SKM-1 (cell line): ENCODE measurements around the gene HBQ1.
"Not testable (repeated sequence)": the region's sequence is repeated elsewhere in the genome, so short reads cannot be mapped to it uniquely, and the experiment has no call there.

Source experiments
- DNase-seq: peaks from one replicate; lab custom pipeline; 2025; ENCODE audit not compliant: unreplicated experiment; lab: John Stamatoyannopoulos, UW

Gene HBQ1

DNA sequence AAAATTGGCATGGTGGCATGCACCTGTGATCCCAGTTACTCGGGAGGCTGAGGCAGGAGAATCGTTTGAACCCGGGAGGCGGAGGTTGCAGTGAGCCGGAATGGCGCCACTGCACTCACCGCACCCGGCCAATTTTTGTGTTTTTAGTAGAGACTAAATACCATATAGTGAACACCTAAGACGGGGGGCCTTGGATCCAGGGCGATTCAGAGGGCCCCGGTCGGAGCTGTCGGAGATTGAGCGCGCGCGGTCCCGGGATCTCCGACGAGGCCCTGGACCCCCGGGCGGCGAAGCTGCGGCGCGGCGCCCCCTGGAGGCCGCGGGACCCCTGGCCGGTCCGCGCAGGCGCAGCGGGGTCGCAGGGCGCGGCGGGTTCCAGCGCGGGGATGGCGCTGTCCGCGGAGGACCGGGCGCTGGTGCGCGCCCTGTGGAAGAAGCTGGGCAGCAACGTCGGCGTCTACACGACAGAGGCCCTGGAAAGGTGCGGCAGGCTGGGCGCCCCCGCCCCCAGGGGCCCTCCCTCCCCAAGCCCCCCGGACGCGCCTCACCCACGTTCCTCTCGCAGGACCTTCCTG, at the start of gene HBQ1:
TSS of gene HBQ1 (plus strand) at position 359 of the 575 bp plus-strand sequence. CDS start at position 387, 28 bp downstream.
- DNase-seq = no peak

GRCh38 chr16:130533-131173, 49.6 kb upstream of the HBQ1 start:
- no peak for DNase-seq

DNA sequence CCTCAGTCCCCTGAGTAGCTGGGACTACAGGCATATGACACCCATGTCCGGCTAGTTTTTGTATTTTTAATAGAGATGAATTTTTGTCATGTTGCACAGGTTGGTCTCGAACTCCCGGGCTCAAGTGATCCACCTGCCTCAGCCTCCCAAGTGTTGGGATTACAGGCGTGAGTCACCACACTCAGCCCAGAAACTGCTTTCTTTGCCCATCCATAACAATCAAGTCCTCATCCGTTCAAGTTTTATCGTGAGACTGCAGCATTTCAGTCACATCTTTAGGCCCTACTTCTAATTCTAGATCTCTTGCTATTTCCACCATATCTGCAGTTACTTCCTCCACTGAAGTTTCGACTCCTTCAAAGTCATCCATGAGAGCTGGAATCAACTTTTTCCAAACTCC, 48.1 kb upstream of the HBQ1 start:
- no peak for DNase-seq

DNA sequence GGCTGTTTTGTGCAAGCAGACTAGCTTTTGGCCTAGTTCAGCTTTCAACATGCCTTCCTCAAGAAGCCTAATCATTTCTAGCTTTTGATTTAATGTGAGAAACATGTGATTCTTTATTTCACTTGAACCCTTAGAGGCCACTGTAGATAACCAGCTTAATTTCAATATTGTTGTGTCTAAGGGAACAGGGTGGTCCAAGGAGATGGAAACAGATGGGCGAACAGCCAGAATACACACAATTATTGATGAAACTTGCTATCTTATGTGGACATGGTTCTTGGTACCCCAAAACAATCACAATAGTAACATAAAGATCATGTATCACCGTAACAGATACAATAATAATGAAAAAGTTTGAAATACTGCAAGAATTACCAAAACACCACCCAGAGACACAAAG, 46.5 kb upstream of the HBQ1 start:
- DNase-seq = no peak

GRCh38 chr16:138049-138417, 42.2 kb upstream of the HBQ1 start:
- DNase-seq = no peak

DNA sequence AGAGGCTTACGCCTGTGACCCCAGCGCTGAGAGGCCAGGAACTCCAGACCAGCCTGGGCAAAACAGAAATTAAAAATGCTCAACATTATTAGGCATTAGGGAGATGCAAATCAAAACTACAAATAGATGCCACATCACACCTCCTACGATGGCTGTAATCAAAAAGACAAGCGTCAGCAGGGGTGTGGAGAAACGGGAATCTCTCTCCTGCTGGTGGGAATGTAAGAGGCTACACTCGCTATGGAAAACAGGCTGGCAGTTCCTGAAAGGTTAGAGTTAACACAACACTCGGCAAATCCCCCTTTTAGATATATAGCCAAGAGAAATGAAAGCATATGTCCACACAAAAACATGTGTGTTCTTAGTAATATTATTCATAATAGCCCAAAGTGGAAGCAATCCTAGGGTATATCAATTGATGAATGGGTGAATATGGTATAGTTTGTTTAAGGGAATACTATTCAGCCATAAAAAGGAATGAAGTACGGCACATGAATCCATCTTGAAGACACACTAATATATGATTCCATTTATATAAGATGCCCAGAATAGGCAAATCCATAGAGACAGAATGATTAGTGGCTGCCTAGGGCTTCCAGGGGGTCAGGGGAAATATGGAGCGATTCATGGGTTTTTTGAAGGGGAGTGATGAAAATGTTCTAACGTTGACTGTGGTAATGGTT, 39.9 kb upstream of the HBQ1 start:
- no peak for DNase-seq

DNA sequence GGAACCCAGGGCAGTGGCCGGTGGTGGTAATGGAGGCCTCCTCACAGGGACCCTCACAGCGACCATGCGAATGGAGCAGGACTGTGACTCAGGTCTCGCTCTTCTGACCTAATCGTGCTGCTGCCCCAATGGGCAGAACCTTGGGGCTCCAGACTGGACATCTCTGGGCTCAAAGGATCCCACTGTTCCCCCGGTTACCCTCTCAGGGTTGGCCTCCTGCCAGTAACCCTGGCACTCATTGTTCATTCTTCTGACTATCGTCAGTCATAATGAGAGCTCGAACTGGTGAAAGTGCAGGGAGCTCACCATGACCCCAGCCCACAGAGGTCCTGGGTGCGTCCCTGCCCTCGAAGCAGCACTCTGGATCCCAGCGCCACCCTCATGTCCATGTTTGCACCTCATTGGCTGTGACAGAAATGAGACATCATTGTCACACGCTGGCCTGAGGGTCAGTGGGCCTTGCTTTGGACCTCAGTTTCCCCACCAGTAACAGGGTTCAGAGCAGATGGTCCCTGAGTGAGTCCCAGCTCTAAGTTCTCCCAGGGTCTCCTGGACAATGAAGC, 37.8 kb upstream of the HBQ1 start:
- no peak for DNase-seq

DNA sequence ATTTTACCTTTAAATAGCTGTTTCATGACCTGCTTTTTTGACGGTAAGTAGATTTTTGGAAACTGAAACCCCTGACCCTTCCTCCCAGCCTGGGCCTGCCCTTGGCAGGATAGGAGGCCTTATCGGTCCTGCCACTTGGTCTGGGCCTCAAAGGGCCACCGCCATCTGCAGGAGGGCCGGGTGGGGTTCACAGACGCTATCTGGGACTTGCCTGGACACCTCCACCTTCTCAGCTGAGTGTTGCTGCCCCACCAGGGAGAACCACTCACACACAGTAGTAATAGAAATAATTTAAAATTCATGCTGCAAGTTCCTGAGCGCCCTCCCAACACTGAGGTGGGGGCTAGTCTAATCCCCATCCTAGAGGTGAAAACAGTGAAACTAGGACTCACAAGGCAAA, 37.2 kb upstream of the HBQ1 start:
- no peak for DNase-seq

DNA sequence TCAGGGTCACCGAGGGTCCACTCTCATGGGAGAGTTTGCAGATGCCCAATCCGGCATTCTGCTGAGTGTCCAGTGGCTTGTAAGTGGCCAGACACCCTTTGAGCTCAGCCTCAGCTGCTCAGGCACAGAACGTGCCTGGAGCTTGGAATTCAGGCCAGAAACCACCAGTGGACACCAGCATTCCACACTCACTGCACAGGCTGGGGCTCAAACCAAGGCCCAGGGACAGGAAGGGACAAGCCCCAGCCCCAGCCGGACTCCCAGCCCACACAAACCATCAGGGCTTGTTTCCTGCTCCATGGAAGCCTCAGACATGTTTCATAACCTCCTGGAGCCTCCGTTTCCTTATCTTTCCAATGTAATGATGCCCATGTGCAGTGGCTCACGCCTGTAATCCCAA, 36.8 kb upstream of the HBQ1 start:
- DNase-seq = no peak

DNA sequence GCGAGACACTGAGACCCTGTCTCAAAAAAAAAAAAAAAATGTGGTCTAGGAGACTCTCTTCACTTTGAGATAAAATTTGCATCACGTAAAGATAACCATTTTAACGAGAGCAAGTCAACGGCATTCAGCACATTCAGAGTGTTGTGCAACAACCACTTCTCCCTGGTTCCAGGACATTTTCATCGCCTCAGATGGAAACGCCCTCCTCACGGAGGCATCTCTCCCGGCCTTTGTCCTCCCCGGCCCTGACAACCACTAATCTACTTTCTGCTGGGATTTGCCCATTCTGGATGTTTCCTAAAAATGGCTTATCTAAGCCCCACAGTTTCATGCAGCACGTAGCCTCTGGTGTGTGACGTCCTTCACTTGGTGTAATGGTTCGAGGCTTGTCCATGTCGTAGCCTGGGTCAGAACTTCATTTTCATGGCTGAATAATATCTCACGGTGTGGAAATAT, 35.4 kb upstream of the HBQ1 start:
- DNase-seq = no peak

- DNase-seq = no peak
Measured at GRCh38 chr16:146646-147045, 33.6 kb upstream of the HBQ1 start.

GRCh38 chr16:149024-149660, 31.1 kb upstream of the HBQ1 start:
- DNase-seq = no peak

- no peak for DNase-seq
Measured at GRCh38 chr16:152141-153128, 27.8 kb upstream of the HBQ1 start, which contains the start of gene HBZ. TSS of gene HBZ (plus strand) at chr16:152644. CDS start at chr16:152910, 266 bp downstream.

DNA sequence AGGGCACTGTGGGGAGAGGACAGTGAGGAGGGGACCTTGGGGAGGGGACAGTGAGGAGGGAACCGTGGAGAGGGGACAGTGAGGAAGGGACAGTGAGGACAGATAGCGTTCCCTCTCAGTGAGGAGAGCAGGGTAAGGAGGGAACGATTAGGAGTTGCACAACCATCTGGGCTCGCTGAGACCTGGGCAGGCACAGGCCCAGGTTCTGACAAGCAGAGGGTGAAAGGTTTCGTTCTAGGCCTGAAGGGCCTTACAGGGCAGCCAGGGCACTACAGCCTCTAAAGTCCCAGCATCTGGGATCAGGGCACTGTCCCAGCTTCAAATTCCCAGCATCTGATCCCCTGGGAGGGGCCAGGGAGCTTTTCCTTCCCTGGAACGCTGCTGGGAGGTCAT, 27.1 kb upstream of the HBQ1 start:
- not testable (repeated sequence) for DNase-seq

DNA sequence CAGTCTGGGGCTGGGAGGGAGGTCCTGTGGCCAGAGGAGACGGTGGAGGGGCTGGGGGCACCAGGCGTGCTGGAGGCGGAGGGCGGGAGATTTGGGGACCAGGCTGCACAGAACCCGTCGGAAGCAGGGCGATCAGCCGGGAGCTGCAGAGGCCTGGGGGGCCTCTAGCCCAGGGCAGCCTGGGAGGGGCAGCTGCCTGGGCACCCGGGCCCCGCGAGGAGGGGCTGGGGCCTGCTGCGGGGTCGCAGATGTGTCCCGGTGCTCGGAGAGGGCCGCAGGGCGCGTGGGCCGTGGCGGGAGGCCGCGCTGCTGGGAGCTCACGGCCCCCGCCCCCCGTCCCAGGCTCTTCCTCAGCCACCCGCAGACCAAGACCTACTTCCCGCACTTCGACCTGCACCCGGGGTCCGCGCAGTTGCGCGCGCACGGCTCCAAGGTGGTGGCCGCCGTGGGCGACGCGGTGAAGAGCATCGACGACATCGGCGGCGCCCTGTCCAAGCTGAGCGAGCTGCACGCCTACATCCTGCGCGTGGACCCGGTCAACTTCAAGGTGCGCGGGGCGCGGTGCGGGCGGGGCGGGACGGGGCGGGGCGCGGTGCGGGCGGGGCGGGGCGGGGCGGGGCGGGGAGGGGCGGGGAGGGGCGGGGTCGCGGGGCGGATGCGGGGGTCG, 26.6 kb upstream of the HBQ1 start:
- not testable (repeated sequence) for DNase-seq

DNA sequence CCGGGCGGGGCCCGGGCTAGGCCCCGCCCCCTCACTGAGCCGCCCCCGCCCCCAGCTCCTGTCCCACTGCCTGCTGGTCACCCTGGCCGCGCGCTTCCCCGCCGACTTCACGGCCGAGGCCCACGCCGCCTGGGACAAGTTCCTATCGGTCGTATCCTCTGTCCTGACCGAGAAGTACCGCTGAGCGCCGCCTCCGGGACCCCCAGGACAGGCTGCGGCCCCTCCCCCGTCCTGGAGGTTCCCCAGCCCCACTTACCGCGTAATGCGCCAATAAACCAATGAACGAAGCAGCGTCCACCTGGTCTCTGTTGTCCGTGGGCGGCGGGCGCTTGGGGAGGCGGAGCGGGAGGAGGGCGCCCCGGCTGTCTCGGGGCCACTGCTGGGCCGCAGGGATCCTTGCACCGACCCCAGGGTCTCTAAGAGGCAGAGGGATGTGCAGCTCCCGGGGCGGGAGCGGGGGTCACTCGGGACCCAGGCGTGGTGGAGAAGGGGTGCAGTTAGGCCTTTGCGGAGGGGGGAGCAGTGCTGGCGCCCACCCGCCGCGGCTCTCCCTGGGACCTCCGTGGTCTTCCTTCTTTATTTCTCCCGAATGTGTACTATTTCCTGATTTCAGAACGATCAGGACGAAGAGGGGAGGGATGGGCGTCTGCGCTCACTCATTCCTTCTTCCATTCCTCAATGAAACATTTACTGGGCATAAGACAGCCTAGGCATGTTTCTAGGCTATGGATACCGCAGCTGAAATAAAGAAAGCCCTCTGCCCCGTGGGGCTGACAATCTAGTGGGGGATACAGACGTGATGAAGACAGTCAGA, 25.8 kb upstream of the HBQ1 start:
- DNase-seq = no peak

- DNase-seq = no peak
Measured at GRCh38 chr16:155031-155398, 25.2 kb upstream of the HBQ1 start.

DNA sequence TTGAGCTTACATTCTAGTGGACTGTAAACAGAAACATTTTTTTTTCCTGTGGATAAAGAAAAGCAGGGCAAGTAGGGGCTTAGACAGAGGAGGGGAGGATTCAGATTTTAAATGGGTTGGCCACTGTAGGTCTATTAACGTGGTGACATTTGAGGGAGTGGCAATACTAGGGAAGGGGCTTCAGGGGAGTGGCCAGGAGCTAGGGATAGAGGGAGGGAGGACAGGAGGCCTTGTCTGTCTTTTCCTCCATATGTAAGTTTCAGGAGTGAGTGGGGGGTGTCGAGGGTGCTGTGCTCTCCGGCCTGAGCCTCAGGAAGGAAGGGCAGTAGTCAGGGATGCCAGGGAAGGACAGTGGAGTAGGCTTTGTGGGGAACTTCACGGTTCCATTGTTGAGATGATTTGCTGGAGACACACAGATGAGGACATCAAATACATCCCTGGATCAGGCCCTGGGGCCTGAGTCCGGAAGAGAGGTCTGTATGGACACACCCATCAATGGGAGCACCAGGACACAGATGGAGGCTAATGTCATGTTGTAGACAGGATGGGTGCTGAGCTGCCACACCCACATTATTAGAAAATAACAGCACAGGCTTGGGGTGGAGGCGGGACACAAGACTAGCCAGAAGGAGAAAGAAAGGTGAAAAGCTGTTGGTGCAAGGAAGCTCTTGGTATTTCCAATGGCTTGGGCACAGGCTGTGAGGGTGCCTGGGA, 21.0 kb upstream of the HBQ1 start:
- DNase-seq = no peak
